H1 (cell line): ENCODE results near the gene PPP1CA. TPM values are rescaled to one million over a fixed set of nuclear protein-coding genes. Genes with fewer than 3 reads are reported as not detected.

Source experiments
- CTCF ChIA-PET: fragments of 300-600 bp; sonication (Branson Sonifier 250); formaldehyde crosslinking; loops from one replicate; lab custom pipeline; 2021; ENCODE audit not compliant: partially characterized antibody; lab: Charles Lee
- POLR2A ChIA-PET: fragments of 300-600 bp; sonication (Branson Sonifier 250); formaldehyde crosslinking; loops from one replicate; lab custom pipeline; 2021; ENCODE audit warnings: inconsistent platforms; ENCODE audit not compliant: partially characterized antibody; lab: Charles Lee
- DNase-seq, 2 experiments: peaks; one replicate each; pipeline versions ENCODE4 v3.0.0 to v3.0.0-alpha.2; 2010 to 2022; ENCODE audit warnings: low spot score in 2 of 2, low read depth in 1 of 2, mixed read lengths in 1 of 2
- FAIRE-seq: peaks from 2 replicates; lab custom pipeline; 2011; peaks lifted over from hg19 to GRCh38; lab: Jason Lieb, UNC
- H2AFZ ChIP-seq: 2 replicates; pipeline ENCODE4 v1.8.1; 2012; ENCODE audit warnings: low read length, inconsistent platforms
- H2AK5ac ChIP-seq: 2 replicates; pipeline ENCODE4 v1.6.1; 2013; ENCODE audit warnings: low read depth, low read length
- H2BK120ac ChIP-seq: replicated peaks from 2 replicates; pipeline ENCODE3; 2013; ENCODE audit warnings: low read depth, low read length, inconsistent platforms
- H2BK12ac ChIP-seq: 2 replicates; pipeline ENCODE4 v1.6.1; 2013; ENCODE audit warnings: low read depth, low read length
- H2BK15ac ChIP-seq: 2 replicates; pipeline ENCODE4 v1.6.1; 2013; ENCODE audit warnings: low read length
- H2BK20ac ChIP-seq: 2 replicates; pipeline ENCODE4 v1.6.1; 2013; ENCODE audit warnings: low read length
- H2BK5ac ChIP-seq: 2 replicates; pipeline ENCODE4 v1.6.1; 2013; ENCODE audit warnings: low read depth, low read length
- H3K14ac ChIP-seq: 2 replicates; pipeline ENCODE4 v1.6.1; 2013; ENCODE audit warnings: inconsistent platforms; ENCODE audit not compliant: insufficient read length
- H3K18ac ChIP-seq: 2 replicates; pipeline ENCODE4 v1.6.1; 2013; ENCODE audit warnings: low read length; ENCODE audit errors: extremely low read depth
- H3K23ac ChIP-seq: 2 replicates; pipeline ENCODE4 v1.6.1; 2013; ENCODE audit warnings: inconsistent platforms; ENCODE audit not compliant: insufficient read length
- H3K23me2 ChIP-seq: 2 replicates; pipeline ENCODE4 v1.6.1; 2013; ENCODE audit warnings: low read depth, low read length
- H3K27ac ChIP-seq: 2 replicates; pipeline ENCODE4 v1.6.1; 2011; ENCODE audit warnings: low read depth, low read length, inconsistent platforms
- H3K27me3 ChIP-seq, 4 experiments: replicated peaks in 1 of 4; 1 replicate in 1 of 4; 2 replicates in 3 of 4; pipeline versions ENCODE4 v1.6.1 to v1.8.1; 2011 to 2013; ENCODE audit warnings: low read length in 3 of 4, mild to moderate bottlenecking in 3 of 4, inconsistent platforms in 2 of 4, mixed read lengths in 2 of 4, moderate library complexity in 1 of 4; ENCODE audit not compliant: control insufficient read depth in 3 of 4, insufficient read depth in 3 of 4; ENCODE audit errors: extremely low read depth in 1 of 4
- H3K36me3 ChIP-seq, 4 experiments: 2 replicates each; pipeline versions ENCODE4 v1.6.1 to v1.8.1; 2011 to 2013; ENCODE audit warnings: mild to moderate bottlenecking in 4 of 4, low read length in 3 of 4, moderate library complexity in 2 of 4, control low read depth in 1 of 4, inconsistent platforms in 1 of 4; ENCODE audit not compliant: insufficient read depth in 4 of 4, control insufficient read depth in 2 of 4
- H3K4ac ChIP-seq: replicated peaks from 2 replicates; pipeline ENCODE3; 2013; ENCODE audit warnings: low read length, low read depth, mixed read lengths, inconsistent platforms; ENCODE audit not compliant: insufficient read length
- H3K4me1 ChIP-seq, 4 experiments: replicated peaks in 1 of 4; 1 replicate in 1 of 4; 2 replicates in 3 of 4; pipeline versions ENCODE4 v1.6.1 to v1.8.1; 2011 to 2013; ENCODE audit warnings: low read length in 3 of 4, inconsistent platforms in 2 of 4, mixed read lengths in 1 of 4; ENCODE audit not compliant: insufficient read depth in 4 of 4, control insufficient read depth in 3 of 4
- H3K4me2 ChIP-seq, 2 experiments: 2 replicates each; pipeline versions ENCODE4 v1.6.1 to v1.8.1; 2011 to 2013; ENCODE audit warnings: low read depth in 2 of 2, low read length in 2 of 2, control low read depth in 1 of 2, inconsistent platforms in 1 of 2, mild to moderate bottlenecking in 1 of 2; ENCODE audit not compliant: insufficient read depth in 1 of 2
- H3K4me3 ChIP-seq, 4 experiments: fragments of 200-600, 300-600 bp in 1 of 4; sonication (generic), shearing (Covaris generic), sonication (Bioruptor Twin) in 1 of 4; 2 replicates each; pipeline versions ENCODE4 v1.5.1 to v1.8.1; 2011 to 2016; ENCODE audit warnings: low read length in 4 of 4, low read depth in 3 of 4, control low read depth in 2 of 4, inconsistent platforms in 2 of 4, mild to moderate bottlenecking in 2 of 4, mixed read lengths in 1 of 4, moderate library complexity in 1 of 4; ENCODE audit not compliant: insufficient read depth in 2 of 4; ENCODE audit errors: extremely low read depth in 1 of 4
- H3K56ac ChIP-seq: replicated peaks from 2 replicates; pipeline ENCODE3; 2013; ENCODE audit warnings: low read depth, mild to moderate bottlenecking, mixed read lengths, low read length, inconsistent platforms; ENCODE audit not compliant: insufficient read length
- H3K79me1 ChIP-seq: 2 replicates; pipeline ENCODE4 v1.6.1; 2013; ENCODE audit warnings: low read depth, low read length, control low read depth
- H3K79me2 ChIP-seq, 2 experiments: 2 replicates each; pipeline versions ENCODE4 v1.6.1 to v1.8.1; 2012 to 2013; ENCODE audit warnings: low read length in 2 of 2, mild to moderate bottlenecking in 2 of 2, inconsistent platforms in 1 of 2; ENCODE audit not compliant: insufficient read depth in 2 of 2, control insufficient read depth in 1 of 2
- H3K9ac ChIP-seq, 4 experiments: replicated peaks in 1 of 4; 1 replicate in 1 of 4; 2 replicates in 3 of 4; pipeline versions ENCODE4 v1.6.1 to v1.8.1; 2011 to 2013; ENCODE audit warnings: low read depth in 3 of 4, low read length in 3 of 4, control low read depth in 2 of 4, mild to moderate bottlenecking in 2 of 4, moderate library complexity in 2 of 4, inconsistent platforms in 1 of 4; ENCODE audit errors: extremely low read depth in 1 of 4
- H3K9me3 ChIP-seq, 2 experiments: 2 replicates each; pipeline versions ENCODE4 v1.6.1 to v1.8.1; 2012 to 2013; ENCODE audit warnings: mild to moderate bottlenecking in 2 of 2, moderate library complexity in 2 of 2, control low read depth in 1 of 2, inconsistent platforms in 1 of 2, low read depth in 1 of 2, low read length in 1 of 2, mixed read lengths in 1 of 2; ENCODE audit not compliant: insufficient read depth in 2 of 2
- H4K20me1 ChIP-seq, 2 experiments: replicated peaks in 1 of 2; 2 replicates each; pipeline versions ENCODE3 to v1.8.1; 2011 to 2013; ENCODE audit warnings: inconsistent platforms in 2 of 2, low read length in 2 of 2, mild to moderate bottlenecking in 1 of 2; ENCODE audit not compliant: insufficient read depth in 2 of 2, control insufficient read depth in 1 of 2
- H4K5ac ChIP-seq: 2 replicates; pipeline ENCODE4 v1.6.1; 2013; ENCODE audit warnings: low read length, low read depth, mixed read lengths, inconsistent platforms; ENCODE audit not compliant: insufficient read length
- H4K8ac ChIP-seq: 2 replicates; pipeline ENCODE4 v1.8.0; 2013; ENCODE audit warnings: mild to moderate bottlenecking, moderate library complexity, low read length, inconsistent platforms; ENCODE audit not compliant: insufficient read depth; ENCODE audit errors: extremely low read depth
- H4K91ac ChIP-seq: replicated peaks from 2 replicates; pipeline ENCODE3; 2013; ENCODE audit warnings: low read length, mixed read lengths, inconsistent platforms; ENCODE audit not compliant: insufficient read length
- CHD1 ChIP-seq: IDR thresholded peaks from 2 replicates; pipeline ENCODE4 v1.6.1; 2012; ENCODE audit warnings: low read depth, low read length, improper control_type of control experiment
- MAX ChIP-seq: IDR thresholded peaks from 2 replicates; pipeline ENCODE4 v1.6.1; 2012; ENCODE audit warnings: inconsistent platforms
- WGBS, 2 experiments: shearing (Covaris generic) in 1 of 2; methylation state at CpG; one replicate each; pipeline versions ENCODE4 v1.1.6 to v1.1.7; 2013 to 2015; ENCODE audit warnings: low lambda C conversion rate in 2 of 2, mixed read lengths in 2 of 2, inconsistent platforms in 1 of 2, low coverage in 1 of 2, missing lambda C conversion rate in 1 of 2; ENCODE audit not compliant: insufficient replicate concordance in 2 of 2, insufficient coverage in 1 of 2, insufficient read length in 1 of 2; ENCODE audit errors: extremely low coverage in 1 of 2, missing lambda C conversion rate in 1 of 2; 5-methylcytosine and 5-hydroxymethylcytosine counted together
- polyA plus RNA-seq, 7 experiments: library from polyadenylated mRNA; depleted of rRNA in 3 of 7; stranded (reverse) in 5 of 7; unstranded in 2 of 7; fragments of >200 nt in 5 of 7; fragments of 200-250 nt in 2 of 7; gene quantifications; 1 replicate in 5 of 7; 2 replicates in 1 of 7; 4 replicates in 1 of 7; pipeline versions ENCODE4 v1.2.1 to v1.2.3, GENCODE V29; 2011 to 2013; ENCODE audit warnings: missing spikeins in 2 of 7, mixed read lengths in 2 of 7
- total RNA-seq: library from RNA; stranded (reverse); fragmentation: NEBNext Ultra II Directional; extraction: Animal tissue kit (Norgen Biotek cat#: 25700); gene quantifications from 2 replicates; pipeline ENCODE4 v1.2.1, GENCODE V29; 2021

The PPP1CA gene
- total and polyA plus RNA-seq, 2 of the 8 experiments (the other 6 are each of a cell fraction or from before 2014, with no cell fraction given) = 198 to 359 TPM

- H3K23me2 ChIP-seq = peaks cover 19% of the 10 kb centered on the region; the same call in 1 of the 2 replicates
- H3K36me3 ChIP-seq = no peaks in the 10 kb centered on the region
- WGBS, 2 experiments = 61% methylated on average over 14 of the region's 14 CpGs; no CpG with 5 or more reads in 1 of the 2 experiments
- H3K9ac ChIP-seq = no peak overlapping the region
- H3K14ac ChIP-seq = no peak overlapping the region
- H3K9me3 ChIP-seq = no peaks in the 10 kb centered on the region
- peak overlapping the region; percentile 30 to 96; a peak in 2 of 4 replicates for H3K4me2 ChIP-seq
- peak overlapping the region; percentile 1 for H4K91ac ChIP-seq
- H2AFZ ChIP-seq = no peak overlapping the region
- H3K56ac ChIP-seq = no peak overlapping the region
- no peak overlapping the region for H3K4me3 ChIP-seq
- H3K23ac ChIP-seq = no peak overlapping the region
- peaks cover 0 to 3% of the 10 kb centered on the region in 2 experiments for H4K20me1 ChIP-seq
- ChIA-PET POLR2A (interaction anchor here (0.6 to 2.1 kb wide), 15 partner anchors 8 to 260 kb away, joined by 3 to 11 read pairs (median 4); partner anchors contain the start of genes PITPNM1, POLD4, RAD9A and TMEM134), CTCF (interaction anchor here (0.7 to 34.8 kb wide), 16 partner anchors 9 to 985 kb away, joined by 3 to 1305 read pairs (median 5); partner anchors contain the start of genes POLD4, PPP1CA and RAD9A)
- H3K4me1 ChIP-seq = peaks cover 0 to 36% (median 30%) of the 10 kb centered on the region in 4 experiments; a peak in 6 of 7 replicates
- H3K4ac ChIP-seq = no peak overlapping the region
- H3K79me2 ChIP-seq = no peaks in the 10 kb centered on the region
- no peak overlapping the region for H4K8ac ChIP-seq
- H4K5ac ChIP-seq = no peak overlapping the region
- DNase-seq = no peak
- peak overlapping the region; percentile 60; the same call in 1 of the 2 replicates for H2AK5ac ChIP-seq
- H3K79me1 ChIP-seq = no peaks in the 10 kb centered on the region
- H2BK5ac ChIP-seq = peak overlapping the region; percentile 27; the same call in 1 of the 2 replicates
- no peak overlapping the region for H2BK20ac ChIP-seq
- FAIRE-seq = no peak
- peak; percentile 28; the same call in 1 of the 2 replicates for TF ChIP-seq MAX
- TF ChIP-seq CHD1 = no peak
- H3K27ac ChIP-seq = no peak overlapping the region
- H3K18ac ChIP-seq = peak overlapping the region; percentile 28; the same call in 1 of the 2 replicates
- H3K27me3 ChIP-seq = peaks cover 0 to 46% (median 36%) of the 10 kb centered on the region in 4 experiments; a peak in 6 of 7 replicates
- H2BK15ac ChIP-seq = 0 out of 2 replicates have a peak overlapping the region, but pooled peaks have one; percentile 53
- H2BK120ac ChIP-seq = no peak overlapping the region
- H2BK12ac ChIP-seq = peak overlapping the region; percentile 87; the same call in 1 of the 2 replicates
Observed at GRCh38 chr11:67370351-67371076, 31.1 kb downstream of the PPP1CA start.
